GM20000 (cell line): ENCODE data around the gene TBR1.

ENCODE experiments used
- DNase-seq: peaks from one replicate; pipeline ENCODE4 v3.0.0; 2012; ENCODE audit warnings: low spot score
- CTCF ChIP-seq: IDR thresholded peaks from 2 replicates; pipeline ENCODE4 v1.5.1; 2012; ENCODE audit warnings: mild to moderate bottlenecking, control low read depth; ENCODE audit errors: extremely low read depth, missing control alignments

The TBR1 gene

GRCh38 chr2:161415987-161416707 lies at the start of gene TBR1:
Gene TBR1, plus strand, starts transcription at chr2:161416297. Its CDS starts 114 bp downstream, at chr2:161416411.
- peak; percentile 50 for DNase-seq
- no peak for TF ChIP-seq CTCF

- no peak for DNase-seq
- TF ChIP-seq CTCF: no peak
Observed at GRCh38 chr2:161367675-161368074, 48.4 kb upstream of the TBR1 start.

GRCh38 chr2:161369311-161369710 lies 46.8 kb upstream of the TBR1 start:
- no peak for TF ChIP-seq CTCF
- no peak for DNase-seq

GRCh38 chr2:161370981-161371380 lies 45.1 kb upstream of the TBR1 start:
- TF ChIP-seq CTCF: no peak
- no peak for DNase-seq

GRCh38 chr2:161371869-161372268 lies 44.2 kb upstream of the TBR1 start:
- no peak for TF ChIP-seq CTCF
- DNase-seq: no peak

GRCh38 chr2:161373942-161374341 lies 42.2 kb upstream of the TBR1 start:
- no peak for TF ChIP-seq CTCF

GRCh38 chr2:161374446-161374845 lies 41.7 kb upstream of the TBR1 start:
- TF ChIP-seq CTCF: no peak
- no peak for DNase-seq

More at GRCh38 chr2:161373942-161374341, 42.2 kb upstream of the TBR1 start:
- no peak for DNase-seq
